ENCODE results near the gene UTP4.

- TF ChIP-seq CTCF (conservative IDR thresholded peaks at IDR 0.05; ENCODE audit: low read length) = no peak
- no peak for TF ChIP-seq EZH2phosphoT487 (IDR thresholded peaks at IDR 0.05; ENCODE audit: borderline replicate concordance, low read depth, low read length)
Observed at GRCh38 chr16:69118468-69118867, 14.0 kb upstream of the UTP4 start.

Measured in OCI-LY7 (cell line).